ES-I3 (cell line): ENCODE measurements around the gene PAFAH2.

Experiments
- H3K36me3 ChIP-seq: 2 replicates; pipeline ENCODE4 v1.6.1; 2013; ENCODE audit warnings: mild to moderate bottlenecking, low read length, control low read depth, moderate library complexity; ENCODE audit not compliant: insufficient read depth
- H3K4me1 ChIP-seq: 2 replicates; pipeline ENCODE4 v1.6.1; 2013; ENCODE audit warnings: mild to moderate bottlenecking, control low read depth, low read length; ENCODE audit not compliant: insufficient read depth
- H3K9ac ChIP-seq: 2 replicates; pipeline ENCODE4 v1.6.1; 2013; ENCODE audit warnings: low read depth, mild to moderate bottlenecking, low read length, moderate library complexity
- H3K9me3 ChIP-seq: 2 replicates; pipeline ENCODE4 v1.6.1; 2013; ENCODE audit warnings: mild to moderate bottlenecking, low read length, moderate library complexity; ENCODE audit not compliant: control insufficient read depth, insufficient read depth

Gene PAFAH2

DNA sequence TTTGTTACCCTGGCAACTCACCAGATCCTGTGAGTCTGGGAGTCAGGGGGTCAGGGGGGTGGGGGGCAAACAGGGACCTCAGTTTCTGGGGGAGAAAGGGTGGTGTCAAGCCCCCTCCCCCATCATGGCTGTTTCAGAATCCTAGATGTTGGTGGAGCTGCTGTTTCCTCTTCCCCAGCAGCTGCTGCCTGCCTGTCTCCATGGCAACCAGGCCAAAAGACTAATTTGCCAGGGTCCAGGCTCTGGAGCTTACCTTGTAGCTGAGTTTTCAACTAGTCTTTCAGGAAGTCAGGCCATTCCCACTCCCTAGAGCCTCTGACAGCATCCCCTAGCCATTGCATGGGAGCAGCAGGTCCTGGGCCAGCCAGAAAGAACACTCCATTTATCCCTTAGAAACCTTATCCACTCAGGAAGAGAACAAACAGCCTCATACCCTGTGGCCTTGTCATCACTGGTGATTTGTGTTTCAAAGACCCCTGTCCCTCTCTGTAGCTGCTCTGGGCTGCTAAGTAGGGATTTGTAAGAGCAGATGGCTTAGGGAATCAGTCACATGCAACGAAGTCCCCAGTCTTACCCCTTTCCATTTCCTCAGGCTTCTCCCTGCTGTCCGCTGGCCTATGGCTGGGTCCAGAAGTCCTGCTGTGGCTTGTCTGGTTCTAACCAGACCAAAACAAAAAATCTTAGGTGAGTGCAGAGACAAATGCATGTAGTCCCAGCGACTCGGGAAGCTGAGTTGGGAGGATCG is 70.2 kb downstream of the PAFAH2 start:
- peaks cover 13% of the 10 kb centered on the region for H3K4me1 ChIP-seq
- H3K9ac ChIP-seq: no peak overlapping the region
- no peaks in the 10 kb centered on the region for H3K9me3 ChIP-seq
- no peaks in the 10 kb centered on the region for H3K36me3 ChIP-seq

GRCh38 chr1:25926731-25927496 is 70.9 kb downstream of the PAFAH2 start:
- H3K4me1 ChIP-seq: peaks cover 13% of the 10 kb centered on the region
- no peaks in the 10 kb centered on the region for H3K9me3 ChIP-seq
- no peaks in the 10 kb centered on the region for H3K36me3 ChIP-seq
- no peak overlapping the region for H3K9ac ChIP-seq

DNA sequence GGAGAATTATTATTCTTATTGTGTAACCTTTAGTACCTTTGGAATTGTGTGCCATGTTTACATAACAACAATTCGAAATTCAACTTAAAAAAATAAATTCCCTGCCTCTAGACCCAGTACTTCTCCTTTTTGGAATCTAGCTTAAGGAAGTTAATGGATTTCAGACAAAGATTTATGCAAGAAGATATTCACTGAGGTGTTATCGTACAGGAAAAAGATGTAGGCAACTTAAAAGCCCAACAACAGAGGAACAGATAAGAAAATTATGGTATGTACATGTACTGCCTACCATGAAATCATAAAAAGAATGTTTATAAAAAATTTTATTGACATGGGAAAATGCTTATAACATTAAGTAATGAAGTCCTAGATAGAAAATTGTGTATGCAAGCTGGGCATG is 73.4 kb downstream of the PAFAH2 start:
- no peaks in the 10 kb centered on the region for H3K9me3 ChIP-seq
- no peaks in the 10 kb centered on the region for H3K36me3 ChIP-seq
- H3K9ac ChIP-seq: no peak overlapping the region
- peaks cover 13% of the 10 kb centered on the region for H3K4me1 ChIP-seq

DNA sequence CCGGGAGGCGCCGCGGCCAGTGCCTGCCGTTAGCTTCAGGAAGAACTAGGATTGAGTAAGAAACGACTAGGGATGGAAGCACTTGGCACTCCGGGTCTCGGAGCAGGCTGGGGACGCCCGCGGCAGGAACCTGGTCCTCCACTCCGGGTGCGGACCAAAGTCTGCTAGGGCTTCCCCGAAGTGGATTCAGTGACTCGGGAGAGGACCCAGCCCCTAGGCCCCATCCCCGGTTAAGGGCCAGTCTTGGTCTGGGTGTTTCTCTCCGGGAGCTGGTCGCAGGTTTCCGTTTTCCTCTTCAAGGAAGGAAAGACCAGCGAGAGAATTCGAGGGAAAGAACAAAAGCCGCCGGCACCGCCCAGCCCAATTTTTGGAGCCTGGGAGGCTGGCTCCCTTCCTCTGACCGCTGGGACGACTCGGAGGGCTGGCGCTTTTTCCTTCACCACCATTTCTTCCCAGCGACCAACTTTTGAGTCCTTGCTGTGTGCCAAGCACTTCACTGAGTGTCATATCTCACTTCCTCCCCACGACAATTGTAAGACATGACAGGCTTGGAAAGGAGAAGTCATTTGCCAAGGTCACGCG is 74.8 kb downstream of the PAFAH2 start:
- Histone ChIP-seq H3K9me3 (no peaks in the 10 kb centered on the region), H3K4me1 (peaks cover 19% of the 10 kb centered on the region), H3K36me3 (no peaks in the 10 kb centered on the region), H3K9ac (peak overlapping the region; percentile 79)

DNA sequence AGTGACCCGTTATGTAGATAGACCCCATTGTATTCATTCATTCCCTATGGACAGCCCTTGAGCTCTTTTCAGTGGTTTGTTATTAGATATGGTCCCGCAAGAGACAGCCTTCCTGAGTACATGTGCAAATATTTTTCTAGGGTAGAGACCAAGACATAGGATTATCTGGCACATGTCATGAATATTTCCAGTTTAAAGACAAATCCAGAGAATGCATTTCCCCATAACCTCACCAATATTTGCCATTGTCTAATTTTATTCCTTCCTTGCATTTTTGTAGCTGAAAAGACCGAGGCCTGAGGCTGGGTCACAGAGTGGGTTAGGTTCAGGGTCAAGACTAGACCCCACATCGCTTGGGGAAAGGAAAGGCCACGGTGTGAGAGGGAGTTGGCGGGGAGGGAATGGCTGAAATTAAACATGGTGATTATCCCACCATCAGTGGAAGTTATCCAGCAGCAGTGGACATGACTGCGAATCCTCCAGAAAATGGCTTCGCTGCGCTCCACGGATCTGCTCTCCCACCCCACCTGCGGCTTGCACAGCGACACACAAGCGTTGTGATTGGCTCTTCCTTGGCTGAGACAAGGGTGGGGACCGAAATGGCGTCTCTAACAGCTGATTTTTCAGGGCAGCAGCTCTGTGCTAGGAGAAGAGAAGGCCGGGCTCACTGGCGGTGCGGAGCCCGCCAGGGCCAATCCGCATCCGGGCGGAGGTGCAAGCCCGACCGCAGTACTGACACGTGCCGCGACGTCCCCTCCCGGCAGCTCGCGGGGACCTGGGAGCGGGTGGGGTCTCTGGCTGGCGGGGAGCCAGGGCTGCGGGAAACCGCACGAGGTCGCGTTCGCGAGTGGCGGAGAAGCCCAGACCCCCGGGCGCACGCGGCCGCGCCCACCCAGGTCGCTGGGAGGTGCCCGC is 75.5 kb downstream of the PAFAH2 start:
- no peaks in the 10 kb centered on the region for H3K9me3 ChIP-seq
- H3K9ac ChIP-seq: peak overlapping the region; percentile 79
- H3K36me3 ChIP-seq: no peaks in the 10 kb centered on the region
- peaks cover 18% of the 10 kb centered on the region; the same call in 1 of the 2 replicates for H3K4me1 ChIP-seq

DNA sequence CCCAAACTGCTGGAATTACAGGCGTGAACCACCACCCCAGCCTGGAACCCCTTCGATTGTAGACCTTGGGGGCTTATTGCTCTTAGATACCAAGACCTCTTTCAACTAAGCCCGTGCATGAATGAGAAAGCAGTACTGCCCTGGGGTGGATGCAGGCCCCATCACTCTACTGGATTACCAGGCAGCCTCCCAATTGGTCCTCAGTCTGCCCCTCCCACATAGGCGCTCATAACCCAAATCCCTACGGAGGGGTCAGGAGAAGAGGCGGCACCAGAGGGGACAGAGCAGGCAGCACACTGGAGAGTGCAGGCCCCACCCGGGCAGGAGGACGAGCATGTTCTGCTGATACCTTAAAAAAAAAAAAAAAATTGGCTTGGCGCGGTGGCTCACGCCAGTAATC is 79.2 kb downstream of the PAFAH2 start:
- Histone ChIP-seq H3K9ac (no peak overlapping the region), H3K9me3 (no peaks in the 10 kb centered on the region), H3K4me1 (peaks cover 10% of the 10 kb centered on the region; the same call in 1 of the 2 replicates), H3K36me3 (no peaks in the 10 kb centered on the region)

- Histone ChIP-seq H3K9me3 (no peaks in the 10 kb centered on the region), H3K36me3 (no peaks in the 10 kb centered on the region), H3K4me1 (peaks cover 10% of the 10 kb centered on the region; the same call in 1 of the 2 replicates), H3K9ac (no peak overlapping the region)
Measured at GRCh38 chr1:25917996-25918395, 79.9 kb downstream of the PAFAH2 start.

GRCh38 chr1:25916460-25916859 is 81.4 kb downstream of the PAFAH2 start:
- Histone ChIP-seq H3K9ac (no peak overlapping the region), H3K4me1 (peaks cover 10% of the 10 kb centered on the region; the same call in 1 of the 2 replicates), H3K36me3 (no peaks in the 10 kb centered on the region), H3K9me3 (no peaks in the 10 kb centered on the region)

DNA sequence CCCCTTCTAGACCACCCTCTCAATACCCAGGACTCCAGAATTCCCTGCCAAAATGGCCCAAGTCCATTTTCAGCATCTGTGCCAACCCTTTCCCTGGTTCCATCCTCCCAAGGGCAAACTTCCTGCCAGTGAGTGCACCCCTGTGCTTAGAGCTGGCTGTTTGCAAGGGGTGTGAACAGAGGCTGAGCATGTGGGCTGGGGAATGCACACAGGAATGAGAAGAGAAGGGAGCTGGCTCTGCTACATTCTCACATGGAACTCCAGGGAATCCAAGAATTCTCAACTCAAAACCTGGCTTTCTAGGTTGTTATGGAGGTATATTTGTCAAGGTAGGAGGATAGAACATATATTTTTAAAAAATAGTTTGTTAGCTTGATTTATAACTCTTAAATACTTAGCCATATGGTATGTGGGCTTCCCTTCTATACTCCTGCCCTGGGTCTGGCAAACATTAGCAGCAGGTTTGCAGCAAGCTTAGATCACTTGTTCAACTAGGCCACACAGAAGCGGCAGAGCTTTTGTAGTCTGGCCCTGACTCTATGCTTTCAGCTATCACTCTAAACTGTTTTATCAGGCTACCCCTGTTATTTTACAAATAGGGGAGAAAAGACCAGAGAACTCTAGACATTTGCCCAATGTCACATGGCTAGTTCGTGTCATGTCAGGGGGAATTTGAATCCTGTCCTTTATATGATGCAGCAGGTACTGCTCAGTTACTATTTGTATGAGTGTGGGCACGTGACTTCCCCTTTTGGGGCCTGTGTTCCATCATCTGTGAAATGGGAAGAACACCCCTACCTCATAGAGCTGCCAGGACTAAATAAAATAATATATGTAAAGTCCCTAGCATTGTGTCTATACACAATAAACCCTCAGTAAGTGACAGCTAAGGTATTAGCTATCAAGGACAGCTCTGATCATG is 83.5 kb downstream of the PAFAH2 start:
- H3K4me1 ChIP-seq: peaks cover 10% of the 10 kb centered on the region; the same call in 1 of the 2 replicates
- H3K9me3 ChIP-seq: no peaks in the 10 kb centered on the region
- no peaks in the 10 kb centered on the region for H3K36me3 ChIP-seq
- no peak overlapping the region for H3K9ac ChIP-seq

GRCh38 chr1:25913206-25913605 is 84.7 kb downstream of the PAFAH2 start:
- Histone ChIP-seq H3K4me1 (peaks cover 6% of the 10 kb centered on the region; the same call in 1 of the 2 replicates), H3K36me3 (no peaks in the 10 kb centered on the region), H3K9me3 (no peaks in the 10 kb centered on the region), H3K9ac (no peak overlapping the region)

DNA sequence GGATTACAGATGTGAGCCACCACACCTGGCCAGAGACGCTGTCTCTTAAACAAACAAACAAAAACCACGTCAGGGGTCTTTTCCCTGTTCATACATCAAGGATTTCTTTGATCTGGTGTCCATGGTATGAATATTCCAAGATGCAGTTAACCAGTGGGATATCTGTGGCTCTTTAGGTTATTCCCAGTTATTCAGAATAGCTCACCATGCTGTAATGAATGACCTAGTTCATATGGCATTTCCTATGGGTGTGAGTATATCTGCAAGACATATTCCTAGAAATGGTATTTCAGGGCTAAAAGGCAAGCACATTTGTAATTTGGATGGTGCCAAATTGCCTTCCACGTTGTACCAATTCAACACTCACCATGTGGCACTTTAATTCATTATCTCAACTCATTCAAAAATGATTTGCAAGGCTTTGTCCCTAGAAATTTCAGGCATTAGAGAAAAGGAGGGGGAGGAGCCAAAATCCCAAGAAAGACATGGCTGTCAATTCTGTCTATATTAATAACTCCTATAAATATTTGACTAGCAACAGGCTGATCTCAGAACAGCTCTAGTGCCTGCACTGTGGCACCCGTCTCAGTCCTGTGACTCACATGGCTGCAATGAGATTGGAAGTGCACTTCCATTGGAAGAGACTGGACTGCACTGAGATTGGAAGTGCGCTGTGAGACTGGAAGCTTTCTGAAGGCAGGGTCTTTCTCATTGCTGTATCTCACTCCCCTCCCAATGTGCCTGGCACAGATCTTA is 85.6 kb downstream of the PAFAH2 start:
- Histone ChIP-seq H3K9ac (no peak overlapping the region), H3K4me1 (peaks cover 2% of the 10 kb centered on the region), H3K9me3 (no peaks in the 10 kb centered on the region)

GRCh38 chr1:25911162-25911561 is 86.7 kb downstream of the PAFAH2 start:
- Histone ChIP-seq H3K36me3 (no peaks in the 10 kb centered on the region), H3K9me3 (no peaks in the 10 kb centered on the region), H3K9ac (no peak overlapping the region), H3K4me1 (peaks cover 6% of the 10 kb centered on the region)

More for the DNA sequence above, 85.6 kb downstream of the PAFAH2 start:
- no peaks in the 10 kb centered on the region for H3K36me3 ChIP-seq
